ENCODE results near the gene KCTD14. TPM values are rescaled to one million over a fixed set of nuclear protein-coding genes. Genes with fewer than 3 reads are reported as not detected.

The KCTD14 gene
- total and polyA plus RNA-seq, 9 of the 15 experiments (the other 6 are each of a cell fraction or from before 2014, with no cell fraction given) = 0.04 to 0.30 (median 0.11) TPM; not detected in 2

DNA sequence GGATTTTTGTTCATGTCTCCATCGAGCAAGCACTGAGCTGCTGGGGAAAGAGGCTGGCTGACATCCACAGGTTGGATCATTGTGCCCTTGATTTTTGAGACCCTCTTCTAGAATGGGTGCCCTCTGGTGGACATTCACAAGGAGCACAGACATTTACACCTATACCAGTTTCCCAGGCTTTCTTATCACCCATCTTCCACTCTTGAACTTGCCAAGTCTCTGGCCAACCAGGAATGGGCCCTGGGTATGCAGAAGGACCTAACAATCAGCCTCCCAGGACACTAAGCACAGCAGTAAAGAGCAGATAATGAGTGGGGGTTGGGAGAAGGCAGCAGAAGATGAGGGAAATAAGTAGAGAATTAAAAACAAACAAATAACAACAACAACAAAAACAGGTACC is 22.9 kb downstream of the KCTD14 start (continued):
- TF ChIP-seq CBFA2T3 (IDR thresholded peaks at IDR 0.05) = peak; percentile 25

DNA sequence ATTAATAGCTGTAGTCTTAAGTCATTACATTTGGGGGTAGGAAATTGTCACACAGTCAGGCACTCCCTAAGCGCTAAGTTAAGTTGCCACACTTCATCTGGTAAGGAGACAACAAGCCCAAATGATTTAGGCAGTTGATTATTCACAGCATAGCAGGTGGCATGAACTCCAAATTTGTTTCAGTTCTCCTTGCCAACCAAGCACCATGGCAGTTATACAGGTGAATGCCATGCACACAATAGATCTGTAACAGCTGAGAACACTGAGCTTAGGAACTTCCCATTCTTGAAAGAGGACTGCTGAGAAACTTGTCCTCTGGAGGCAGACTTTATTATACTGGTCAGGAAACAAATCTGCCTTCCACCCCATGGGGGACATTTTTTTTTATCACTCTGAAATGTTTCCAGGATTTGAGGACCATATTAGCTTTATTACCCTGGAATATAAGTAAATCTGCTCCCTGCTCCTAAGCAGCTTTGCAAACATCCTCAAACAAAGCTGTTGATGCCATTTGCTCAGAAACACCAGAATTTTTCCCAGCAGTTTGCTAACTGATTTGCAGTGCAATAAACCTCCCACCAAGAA is 23.5 kb downstream of the KCTD14 start:
- TF ChIP-seq HDAC3 (IDR thresholded peaks at IDR 0.05; ENCODE audit: borderline replicate concordance, partially characterized antibody) (no peak), MEF2A (IDR thresholded peaks at IDR 0.05; ENCODE audit: control insufficient read depth, low read depth, low read length) (no peak), ZNF57 (CRISPR knock-in tag; IDR thresholded peaks at IDR 0.05) (no peak), NCOA2 (IDR thresholded peaks at IDR 0.05; ENCODE audit: partially characterized antibody in 2 of 2) (no peak), PML (IDR thresholded peaks at IDR 0.05; ENCODE audit: low read length) (no peak), PHB (CRISPR knock-in tag; IDR thresholded peaks at IDR 0.05) (no peak), HCFC1 (IDR thresholded peaks at IDR 0.05; ENCODE audit: low read depth, low read length) (no peak), NFYB (IDR thresholded peaks at IDR 0.05; ENCODE audit: extremely low read depth, insufficient read length) (no peak), CCAR2 (IDR thresholded peaks at IDR 0.05; ENCODE audit: low read depth, low read length) (no peak), TCF7L2 (IDR thresholded peaks at IDR 0.05; ENCODE audit: low read depth, low read length) (no peak), EP300 (IDR thresholded peaks at IDR 0.05; ENCODE audit: low read length) (no peak), LCOR (CRISPR knock-in tag; IDR thresholded peaks at IDR 0.05) (no peak), XRCC5 (IDR thresholded peaks at IDR 0.05; ENCODE audit: low read depth, low read length) (no peak), TBP (optimal IDR thresholded peaks at IDR 0.05; ENCODE audit: low read depth, low read length) (no peak)
- TF ChIP-seq, protein P1, sequence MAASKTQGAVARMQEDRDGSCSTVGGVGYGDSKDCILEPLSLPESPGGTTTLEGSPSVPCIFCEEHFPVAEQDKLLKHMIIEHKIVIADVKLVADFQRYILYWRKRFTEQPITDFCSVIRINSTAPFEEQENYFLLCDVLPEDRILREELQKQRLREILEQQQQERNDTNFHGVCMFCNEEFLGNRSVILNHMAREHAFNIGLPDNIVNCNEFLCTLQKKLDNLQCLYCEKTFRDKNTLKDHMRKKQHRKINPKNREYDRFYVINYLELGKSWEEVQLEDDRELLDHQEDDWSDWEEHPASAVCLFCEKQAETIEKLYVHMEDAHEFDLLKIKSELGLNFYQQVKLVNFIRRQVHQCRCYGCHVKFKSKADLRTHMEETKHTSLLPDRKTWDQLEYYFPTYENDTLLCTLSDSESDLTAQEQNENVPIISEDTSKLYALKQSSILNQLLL (CRISPR knock-in tag; IDR thresholded peaks at IDR 0.05; ENCODE audit: borderline replicate concordance) = no peak
- TF ChIP-seq, protein P2, sequence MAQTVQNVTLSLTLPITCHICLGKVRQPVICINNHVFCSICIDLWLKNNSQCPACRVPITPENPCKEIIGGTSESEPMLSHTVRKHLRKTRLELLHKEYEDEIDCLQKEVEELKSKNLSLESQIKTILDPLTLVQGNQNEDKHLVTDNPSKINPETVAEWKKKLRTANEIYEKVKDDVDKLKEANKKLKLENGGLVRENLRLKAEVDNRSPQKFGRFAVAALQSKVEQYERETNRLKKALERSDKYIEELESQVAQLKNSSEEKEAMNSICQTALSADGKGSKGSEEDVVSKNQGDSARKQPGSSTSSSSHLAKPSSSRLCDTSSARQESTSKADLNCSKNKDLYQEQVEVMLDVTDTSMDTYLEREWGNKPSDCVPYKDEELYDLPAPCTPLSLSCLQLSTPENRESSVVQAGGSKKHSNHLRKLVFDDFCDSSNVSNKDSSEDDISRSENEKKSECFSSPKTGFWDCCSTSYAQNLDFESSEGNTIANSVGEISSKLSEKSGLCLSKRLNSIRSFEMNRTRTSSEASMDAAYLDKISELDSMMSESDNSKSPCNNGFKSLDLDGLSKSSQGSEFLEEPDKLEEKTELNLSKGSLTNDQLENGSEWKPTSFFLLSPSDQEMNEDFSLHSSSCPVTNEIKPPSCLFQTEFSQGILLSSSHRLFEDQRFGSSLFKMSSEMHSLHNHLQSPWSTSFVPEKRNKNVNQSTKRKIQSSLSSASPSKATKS (CRISPR knock-in tag; IDR thresholded peaks at IDR 0.05) = no peak
- Histone ChIP-seq H3K9me3 (replicated peaks; ENCODE audit: control insufficient read depth, insufficient read depth, low read depth, low read length) (no peaks in the 10 kb centered on the region), H4K20me1 (replicated peaks; ENCODE audit: control insufficient read depth, insufficient read depth, low read length) (no peaks in the 10 kb centered on the region), H3K36me3 (ENCODE audit: control insufficient read depth, insufficient read depth, low read length) (no peaks in the 10 kb centered on the region), H3K9me1 (ENCODE audit: control insufficient read depth, insufficient read depth, low read length) (no peaks in the 10 kb centered on the region), H2AFZ (ENCODE audit: low read depth, low read length) (no peak overlapping the region), H3K4me1 (replicated peaks in 1 of 2; ENCODE audit: control insufficient read depth in 2 of 2, insufficient read depth in 2 of 2, low read length in 2 of 2) (peaks cover 4% of the 10 kb centered on the region in 2 experiments; a peak in 3 of 5 replicates), H3K9ac (ENCODE audit: insufficient read depth in 1 of 2, low read depth in 2 of 2, low read length in 2 of 2) (no peak overlapping the region), H3K27ac (ENCODE audit: extremely low read depth, low read depth, low read length) (no peak overlapping the region), H3K79me2 (ENCODE audit: control insufficient read depth, insufficient read depth, low read length) (no peaks in the 10 kb centered on the region), H3K27me3 (ENCODE audit: control insufficient read depth in 2 of 2, insufficient read depth in 2 of 2, low read length in 2 of 2) (no peaks in the 10 kb centered on the region), H3K4me2 (ENCODE audit: insufficient read depth, low read length) (no peak overlapping the region), H3K4me3 (no peak overlapping the region)
- CTCF ChIA-PET (ENCODE audit: low intra/inter-chr PET ratio) = interaction anchor here (1.3 kb wide), 1 partner anchor 46 kb away, joined by 3 read pairs; no protein-coding TSS in a partner anchor
- DNase-seq (ENCODE audit: extremely low read depth in 1 of 4, low spot score in 3 of 4) (no peak), FAIRE-seq (no peak), ATAC-seq (no peak)
- intact Hi-C loops (cut with micrococcal nuclease) (loop anchor here (1.0 to 5.0 kb wide), 2 partner anchors 48 to 223 kb away; no protein-coding TSS in a partner anchor), in situ Hi-C loops (cut with MboI) (no loop called here)
- 55% methylated on average over 1 of the region's 1 CpG for WGBS (ENCODE audit: insufficient coverage, low coverage, missing lambda C conversion rate)
- POLR2A ChIA-PET = interaction anchor here (0.7 kb wide), 1 partner anchor 11 kb away, joined by 3 read pairs; no protein-coding TSS in a partner anchor
- BruUV-seq (replicated peaks) = no TSS peak
